Measurements from ENCODE around the gene LILRB2.
A peak's percentile ranks its signal among the peaks of the same experiment; 100 is the strongest.
"Not testable (repeated sequence)": the region's sequence is repeated elsewhere in the genome, so short reads cannot be mapped to it uniquely, and the experiment has no call there.

Gene LILRB2

DNA sequence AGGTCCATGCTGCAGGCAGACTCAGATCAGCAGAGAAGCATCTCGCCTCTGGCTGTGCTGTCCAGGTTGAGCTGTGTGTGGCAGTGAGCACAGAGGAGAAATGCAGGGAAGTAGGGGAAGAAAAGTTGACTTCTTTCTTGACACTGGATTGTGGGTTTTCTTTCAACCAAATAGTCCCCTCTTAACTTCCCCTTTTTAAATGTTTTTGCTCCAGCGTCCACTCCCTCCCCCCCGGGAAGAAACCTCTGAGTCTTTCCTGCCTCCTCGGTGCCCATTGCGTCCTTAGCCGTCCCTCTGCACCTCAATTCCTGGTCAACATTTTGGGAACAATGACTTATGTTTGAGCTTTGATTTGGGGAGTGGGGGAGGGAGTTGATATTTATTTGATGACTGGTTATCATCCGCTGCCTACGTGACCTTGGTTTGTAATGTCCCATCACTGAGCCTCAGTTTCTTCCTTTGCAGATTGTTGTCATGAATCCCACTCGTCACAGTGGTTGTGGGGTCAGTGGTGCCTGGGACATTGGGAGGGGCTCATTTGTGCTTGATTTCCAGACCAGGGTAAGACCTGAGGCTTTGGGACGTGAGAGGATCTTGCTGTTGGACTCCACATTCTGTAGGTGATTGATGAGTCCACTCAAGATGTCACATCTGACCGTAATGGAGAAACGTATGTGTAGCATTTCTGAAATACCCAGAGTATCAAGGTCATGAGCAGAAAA, at the start of gene LILRB2:
Gene LILRB2, minus strand, starts transcription at position 104 of the 722 bp plus-strand sequence. CDS start 614 bp downstream, outside the sequence.
- peak; percentile 11 for DNase-seq (ENCODE audit: low spot score)

- DNase-seq (ENCODE audit: low spot score) = no peak
Observed at GRCh38 chr19:54329476-54330165, 48.7 kb upstream of the LILRB2 start.

DNA sequence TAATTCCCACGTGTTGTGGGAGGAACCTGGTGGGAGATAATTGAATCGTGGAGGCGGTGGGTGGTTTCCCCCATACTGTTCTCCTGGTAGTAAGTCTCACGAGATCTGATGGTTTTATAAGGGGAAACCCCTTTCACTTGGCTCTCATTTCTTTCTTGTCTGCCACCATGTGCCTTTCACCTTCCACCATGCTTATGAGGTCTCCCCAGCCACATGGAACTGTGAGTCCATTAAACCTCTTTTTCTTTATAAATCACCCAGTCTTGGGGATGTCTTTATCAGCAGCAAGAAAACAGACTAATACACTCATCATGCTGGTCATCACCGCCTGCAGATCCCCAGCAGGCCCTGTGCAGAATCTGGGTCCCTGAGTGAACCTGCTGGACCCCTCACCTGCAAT, 47.9 kb upstream of the LILRB2 start:
- not testable (repeated sequence) for DNase-seq (ENCODE audit: low spot score)

DNA sequence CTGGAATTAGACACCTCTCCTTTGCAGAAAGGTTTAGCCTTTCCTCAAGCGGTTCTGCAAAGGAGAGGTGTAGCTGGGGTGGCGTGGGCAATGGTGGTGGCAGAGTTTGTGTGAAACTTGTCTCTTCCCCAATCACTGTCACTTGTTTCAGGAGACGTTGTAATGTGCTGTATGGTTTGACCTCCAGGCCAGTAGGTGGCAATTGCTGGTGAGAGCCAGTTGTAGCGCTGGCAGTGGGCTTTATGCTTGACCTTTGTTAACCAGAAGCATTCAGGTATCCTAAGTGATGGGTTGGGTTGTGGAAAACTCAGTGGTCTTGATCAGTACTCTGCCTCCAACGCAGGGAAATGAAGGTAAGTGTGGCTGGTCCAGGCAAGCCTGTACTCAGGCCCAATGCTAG, 44.7 kb upstream of the LILRB2 start:
- no peak for DNase-seq (ENCODE audit: low spot score)

DNA sequence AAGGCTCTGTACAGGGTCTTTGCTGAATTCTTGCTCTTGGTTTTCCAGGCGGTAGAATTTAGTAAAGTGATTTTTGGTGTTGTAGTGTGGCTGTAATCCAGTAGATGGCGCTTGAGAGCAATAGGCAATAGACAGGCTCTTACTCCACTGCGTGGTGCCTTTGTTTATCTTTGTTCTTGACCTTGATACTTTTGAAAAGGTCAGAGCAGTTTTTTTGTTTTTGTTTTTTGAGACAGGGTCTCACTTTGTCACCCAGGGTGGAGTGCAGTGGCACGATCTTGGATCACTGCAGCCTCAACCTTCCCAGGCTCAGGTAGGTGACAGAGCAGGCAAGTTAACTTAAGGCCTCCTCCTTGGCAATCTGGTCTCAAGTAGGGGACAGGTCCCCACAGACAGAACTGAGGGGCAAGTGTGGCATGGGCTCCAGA, 44.3 kb upstream of the LILRB2 start:
- no peak for DNase-seq (ENCODE audit: low spot score)

DNA sequence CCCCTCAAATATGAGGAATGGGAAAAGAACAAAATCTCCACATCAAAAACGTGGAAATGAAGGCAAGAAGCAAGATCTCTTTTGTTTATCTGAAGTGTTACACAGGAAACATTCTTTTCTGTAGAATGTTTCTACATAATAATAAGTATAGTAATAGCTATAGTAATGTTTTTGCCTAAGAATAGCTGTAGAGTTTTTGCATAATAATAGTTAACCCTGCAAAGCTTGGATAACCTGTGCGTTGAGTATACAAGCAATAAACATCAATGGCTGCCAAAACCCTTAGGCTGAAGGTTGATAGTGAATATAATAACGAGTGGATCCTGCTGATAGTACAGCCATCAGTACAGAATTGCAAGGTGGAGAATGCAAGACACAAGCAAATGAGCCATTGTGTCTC, 43.2 kb upstream of the LILRB2 start:
- no peak for DNase-seq (ENCODE audit: low spot score)

DNA sequence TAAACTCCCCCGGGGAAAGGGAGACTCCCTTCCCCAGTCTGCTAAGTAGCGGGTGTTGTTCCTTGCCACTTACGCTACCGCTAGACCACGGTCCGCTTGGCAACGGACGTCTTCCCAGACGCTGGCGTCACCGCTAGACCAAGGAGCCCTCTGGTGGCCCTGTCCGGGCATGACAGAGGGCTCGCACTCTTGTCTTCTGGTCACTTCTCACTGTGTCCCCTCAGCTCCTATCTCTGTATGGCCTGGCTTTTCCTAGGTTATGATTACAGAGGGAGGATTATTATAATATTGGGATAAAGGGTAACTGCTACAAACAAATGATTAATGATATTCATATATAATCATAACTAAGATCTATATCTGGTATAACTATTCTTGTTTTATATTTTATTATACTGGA, 42.0 kb upstream of the LILRB2 start:
- not testable (repeated sequence) for DNase-seq (ENCODE audit: low spot score)

- not testable (repeated sequence) for DNase-seq (ENCODE audit: low spot score)
Observed at GRCh38 chr19:54322295-54322694, 41.4 kb upstream of the LILRB2 start.

DNA sequence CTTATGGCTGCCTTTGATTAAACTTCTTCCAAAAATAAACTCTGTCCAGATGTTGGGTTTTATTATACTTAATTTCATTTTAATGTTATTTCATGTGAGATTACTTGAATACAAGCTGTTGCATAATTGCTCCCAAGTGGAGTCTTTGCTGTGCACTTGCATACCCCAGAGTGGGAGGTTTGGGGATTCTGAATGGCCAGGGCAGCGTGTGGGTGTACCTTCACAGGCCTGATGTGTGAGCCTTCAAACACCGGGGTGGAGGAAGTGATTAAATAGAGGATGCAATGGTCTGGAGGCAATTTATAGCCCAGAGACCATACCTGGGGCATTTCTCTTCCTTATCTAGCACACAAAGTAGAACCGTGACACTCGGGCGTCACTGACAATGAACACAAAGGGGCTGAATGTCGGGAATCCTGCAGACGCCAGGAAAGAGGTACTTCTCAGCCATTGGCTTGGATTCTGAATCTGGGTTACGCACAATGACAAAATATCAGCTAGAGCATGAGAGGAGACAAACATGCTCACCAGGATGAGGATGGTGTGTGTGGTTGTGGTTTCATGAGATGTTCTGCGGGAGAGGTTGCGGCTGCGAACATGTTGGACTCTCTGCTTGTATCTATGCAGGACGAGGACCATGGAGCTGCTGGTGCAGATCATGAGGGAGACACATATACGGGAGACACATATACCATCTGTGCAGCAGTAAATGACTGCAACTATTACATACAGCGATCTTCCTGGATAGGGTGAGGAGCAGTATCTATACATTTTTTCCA, 39.2 kb upstream of the LILRB2 start:
- no peak for DNase-seq (ENCODE audit: low spot score)

DNA sequence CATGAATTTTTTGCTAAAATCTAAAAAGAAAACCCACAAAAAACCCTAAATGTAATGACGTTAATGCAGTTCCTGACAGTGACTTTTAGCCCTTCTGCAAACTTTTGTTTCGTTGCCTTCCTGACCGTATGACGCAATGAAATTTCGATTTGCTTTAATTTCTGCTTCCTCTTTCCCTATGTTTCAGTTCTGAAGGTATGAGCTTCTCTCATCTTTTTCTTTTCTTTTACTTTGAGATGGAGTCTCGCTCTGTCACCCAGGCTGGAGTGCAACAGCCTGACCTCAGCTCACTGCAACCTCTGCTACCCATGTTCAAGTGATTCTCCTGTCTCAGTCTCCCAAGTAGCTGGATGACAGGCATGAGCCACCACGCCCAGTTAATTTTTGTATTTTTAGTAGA, 38.1 kb upstream of the LILRB2 start:
- no peak for DNase-seq (ENCODE audit: low spot score)

DNA sequence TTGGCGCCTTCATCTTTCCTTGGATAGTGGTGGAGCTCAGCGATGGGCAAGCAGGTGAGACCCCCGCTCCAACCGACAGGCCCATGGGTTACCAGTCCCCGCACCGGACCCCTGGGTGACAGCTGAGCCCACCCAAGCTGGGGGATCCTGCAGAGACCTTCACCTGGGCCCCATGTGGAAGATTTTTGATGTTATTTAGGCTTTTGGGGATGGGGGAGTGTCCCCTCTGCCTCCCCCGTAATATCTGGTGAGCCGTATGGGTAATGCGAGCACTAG, 37.0 kb upstream of the LILRB2 start:
- DNase-seq (ENCODE audit: low spot score) = no peak

DNA sequence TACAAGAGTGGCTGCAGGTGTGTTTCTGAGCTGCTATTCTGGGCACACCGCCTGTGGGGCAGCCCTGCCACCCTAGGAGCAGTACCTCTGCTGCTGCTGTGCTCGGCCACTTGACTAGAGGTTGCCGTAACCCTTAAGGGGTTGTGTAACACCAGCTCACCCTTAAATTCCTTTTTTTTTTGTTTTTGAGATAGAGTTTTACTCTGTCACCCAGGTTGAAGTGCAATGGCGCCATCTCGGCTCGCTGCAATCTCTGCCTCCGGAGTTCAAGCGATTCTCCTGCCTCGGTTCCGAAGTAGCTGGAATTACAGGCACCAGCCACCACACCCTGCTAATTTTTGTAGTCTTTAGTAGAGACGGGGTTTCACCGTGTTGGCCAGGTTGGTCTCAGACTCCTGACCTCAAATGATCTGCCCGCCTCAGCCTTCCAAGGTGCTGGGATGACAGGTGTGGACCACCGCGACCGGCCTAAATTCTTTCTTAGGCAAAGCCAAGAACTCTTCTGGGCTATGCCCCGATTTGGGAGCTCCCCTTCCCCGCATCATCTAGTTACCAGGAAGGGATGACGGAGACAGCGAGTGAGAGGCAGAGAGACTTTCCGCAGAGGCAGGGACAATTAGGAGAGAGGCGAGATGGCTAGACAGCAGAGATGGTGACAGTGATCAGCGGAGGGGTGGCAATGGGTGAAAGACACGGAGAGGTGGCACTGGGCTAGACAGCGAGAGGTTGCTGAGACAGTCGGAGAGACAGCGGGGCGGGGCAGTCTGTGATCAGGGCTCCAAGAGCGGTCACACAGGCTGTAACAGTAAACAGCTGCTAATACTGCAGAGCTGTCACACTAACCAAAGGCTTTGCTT, 36.4 kb upstream of the LILRB2 start:
- no peak for DNase-seq (ENCODE audit: low spot score)

DNA sequence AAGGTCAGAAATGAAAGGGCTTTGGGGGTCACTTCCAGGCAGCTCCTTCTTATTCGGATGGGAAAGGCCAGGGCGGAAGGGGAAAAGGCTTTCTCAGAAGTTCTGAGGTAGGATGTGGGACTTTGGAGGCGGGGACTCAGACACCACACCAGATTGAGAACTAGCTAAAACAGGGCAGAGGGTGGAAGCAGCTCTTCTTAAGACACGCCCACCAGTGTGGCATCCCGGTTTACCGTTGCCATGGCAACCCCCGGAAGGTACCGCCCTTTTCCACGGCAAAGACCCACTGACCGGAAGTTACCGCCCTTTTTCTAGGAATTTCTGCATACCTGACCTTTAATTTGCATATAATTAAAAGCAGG, 35.8 kb upstream of the LILRB2 start:
- no peak for DNase-seq (ENCODE audit: low spot score)

DNA sequence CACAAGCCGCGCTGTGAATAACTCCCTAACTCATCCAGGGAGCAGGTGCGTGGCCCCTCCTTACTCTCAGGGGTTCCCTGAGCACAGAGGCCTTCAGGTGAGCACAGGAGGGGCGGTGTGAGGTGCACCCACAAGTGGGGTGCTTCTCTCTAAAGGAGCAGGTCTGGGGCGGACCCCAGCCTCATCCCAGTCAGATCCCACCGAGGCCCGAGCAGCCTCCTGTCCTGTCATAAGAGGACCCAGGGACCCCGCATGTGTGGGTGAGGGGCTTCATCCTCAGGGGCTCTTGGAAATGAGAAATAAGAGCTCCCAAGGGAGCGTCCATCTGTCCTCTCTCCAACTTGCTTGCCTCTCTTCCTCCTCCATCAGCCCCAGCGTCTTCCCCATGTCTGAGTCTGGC, 35.0 kb upstream of the LILRB2 start:
- no peak for DNase-seq (ENCODE audit: low spot score)

GRCh38 chr19:54312436-54313377, 31.8 kb upstream of the LILRB2 start, which contains the start of gene LILRA5:
TSS of gene LILRA5 (minus strand) at chr19:54313166. CDS start at chr19:54313019, 147 bp downstream.
- DNase-seq (ENCODE audit: low spot score) = no peak

DNA sequence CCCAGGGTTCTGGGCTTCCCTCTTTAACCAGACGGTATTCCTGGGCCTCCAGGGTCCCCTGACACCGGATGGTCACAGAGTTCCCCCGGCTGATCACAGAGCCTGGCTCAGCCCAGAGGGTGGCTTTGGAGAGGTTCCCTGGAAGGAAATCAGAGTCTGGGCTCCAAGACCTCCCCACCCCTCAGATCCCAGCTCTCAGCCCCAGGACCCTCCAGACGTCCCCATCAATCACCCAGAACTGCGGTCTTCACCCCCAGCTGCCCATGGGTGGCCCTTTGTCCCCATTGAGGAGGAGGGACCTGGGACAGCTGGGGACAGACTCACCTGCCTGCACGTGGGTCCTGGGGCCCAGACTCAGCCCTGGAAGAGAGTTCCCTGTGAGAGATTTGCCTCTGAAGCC, 31.1 kb upstream of the LILRB2 start:
- no peak for DNase-seq (ENCODE audit: low spot score)

GRCh38 chr19:54311486-54311885, 30.6 kb upstream of the LILRB2 start:
- DNase-seq (ENCODE audit: low spot score) = no peak

DNA sequence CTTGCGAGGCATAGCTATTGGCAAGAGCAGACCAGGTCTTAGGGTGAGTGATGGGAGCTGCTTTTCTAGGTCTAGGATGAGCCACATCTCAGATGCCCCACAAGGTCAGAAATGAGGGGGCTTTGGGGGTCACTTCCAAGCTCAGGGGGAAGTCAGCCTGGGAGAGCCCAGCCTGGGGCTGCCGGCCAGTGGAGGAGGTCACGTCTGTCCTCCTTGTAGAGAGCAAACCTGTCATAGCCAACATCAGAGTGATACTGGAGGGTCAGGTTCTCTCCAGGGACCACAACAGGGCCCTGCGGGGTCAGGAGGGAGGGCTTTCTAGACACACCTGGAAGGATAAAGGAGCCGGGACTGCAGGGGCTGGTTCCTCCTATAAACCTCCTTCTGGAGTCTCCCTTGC, 29.6 kb upstream of the LILRB2 start:
- no peak for DNase-seq (ENCODE audit: low spot score)

GRCh38 chr19:54309811-54310210, 28.9 kb upstream of the LILRB2 start:
- DNase-seq (ENCODE audit: low spot score) = no peak

GRCh38 chr19:54307389-54308020, 26.6 kb upstream of the LILRB2 start:
- DNase-seq (ENCODE audit: low spot score) = no peak

DNA sequence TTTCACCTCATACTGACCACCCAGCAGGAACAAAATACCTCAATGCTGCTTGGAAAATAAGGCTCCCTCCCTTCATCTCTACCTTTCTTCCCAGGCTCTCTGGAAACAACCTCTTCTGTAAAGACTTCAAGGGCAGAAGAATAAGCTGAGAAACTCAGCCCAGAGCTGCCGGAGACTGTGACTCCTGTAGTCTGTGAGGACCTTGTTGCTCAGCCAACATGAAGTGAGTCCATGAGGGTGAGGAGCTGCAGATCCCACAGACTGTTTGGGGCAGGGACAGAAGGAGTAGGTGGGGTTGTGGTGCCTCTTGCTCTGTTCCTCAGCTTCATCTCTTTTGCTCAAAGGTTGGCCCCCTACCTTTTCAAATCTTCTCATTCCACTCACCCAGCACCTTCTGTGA, 24.2 kb upstream of the LILRB2 start:
- DNase-seq (ENCODE audit: low spot score) = no peak

Data from left forelimb (tissue), 1 donor.